GM18909 (cell line): ENCODE data around the gene MAPK7.
A peak's percentile ranks its signal among the peaks of the same experiment; 100 is the strongest.

ENCODE experiments used
- ATAC-seq: cut with Tn5 transposase; IDR thresholded peaks from one replicate; pipeline ENCODE4 v1.9.1; 2021; ENCODE audit warnings: mild to moderate bottlenecking; ENCODE audit not compliant: unreplicated experiment, poor library complexity

MAPK7 gene

DNA sequence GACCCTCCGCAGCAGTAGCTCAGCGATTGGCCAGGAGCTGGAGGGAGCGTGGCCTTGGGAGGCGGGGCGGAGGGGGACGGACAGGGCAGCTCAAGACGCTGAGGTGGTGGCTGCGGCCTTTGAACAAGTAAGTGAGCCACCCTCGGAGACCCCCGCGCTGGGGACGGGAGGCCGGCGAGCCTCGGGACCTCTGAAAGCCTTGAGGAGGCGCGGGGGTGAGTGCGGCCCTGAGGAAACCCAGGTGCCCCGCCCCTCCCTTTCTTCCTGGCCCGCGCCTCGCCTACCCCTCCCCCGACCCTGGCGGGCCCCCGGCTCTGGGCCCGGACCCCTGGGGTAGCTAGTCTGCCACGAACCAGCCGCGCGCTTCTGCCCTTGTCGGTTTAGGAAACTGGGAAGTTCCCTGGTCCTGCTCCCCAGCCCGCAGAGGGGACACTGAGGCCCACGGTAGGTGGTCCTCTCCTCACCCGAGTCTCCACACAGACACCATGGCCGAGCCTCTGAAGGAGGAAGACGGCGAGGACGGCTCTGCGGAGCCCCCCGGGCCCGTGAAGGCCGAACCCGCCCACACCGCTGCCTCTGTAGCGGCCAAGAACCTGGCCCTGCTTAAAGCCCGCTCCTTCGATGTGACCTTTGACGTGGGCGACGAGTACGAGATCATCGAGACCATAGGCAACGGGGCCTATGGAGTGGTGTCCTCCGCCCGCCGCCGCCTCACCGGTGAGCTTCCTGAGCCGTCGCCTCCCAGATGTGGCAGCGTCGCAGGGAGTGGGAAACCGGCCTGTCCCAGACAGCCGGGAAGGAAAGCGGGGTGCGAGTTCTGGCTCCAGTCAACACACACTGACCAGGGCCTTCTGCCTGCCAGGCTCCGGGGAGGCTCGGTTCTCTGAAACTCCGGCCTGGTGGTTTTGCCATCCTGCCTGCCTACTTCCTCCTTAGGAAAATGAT, at the start of gene MAPK7:
MAPK7 (plus strand) TSS at position 83 of the 945 bp plus-strand sequence; CDS start at position 486, 403 bp downstream.
- ATAC-seq: peak; percentile 20

DNA sequence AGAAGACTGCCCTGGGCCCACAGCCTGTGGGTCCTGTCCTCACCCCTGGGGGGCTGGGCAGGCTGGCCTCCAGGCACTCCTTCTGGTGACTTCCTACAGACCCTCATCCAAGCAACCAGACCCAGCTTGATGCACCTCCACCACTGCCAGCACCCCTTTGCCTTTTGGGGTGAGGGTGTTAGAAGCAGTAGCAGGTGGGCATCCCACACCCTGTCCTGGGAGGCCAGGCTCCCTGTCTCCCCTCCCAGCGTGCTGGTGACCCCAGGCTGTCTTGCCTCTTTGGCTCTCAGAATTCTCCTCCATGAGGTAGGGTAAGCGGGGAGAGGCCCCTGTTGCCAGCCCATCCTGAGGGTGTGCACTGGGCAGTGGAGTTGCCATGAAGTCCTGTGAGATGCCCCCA, 49.2 kb upstream of the MAPK7 start:
- no peak for ATAC-seq

DNA sequence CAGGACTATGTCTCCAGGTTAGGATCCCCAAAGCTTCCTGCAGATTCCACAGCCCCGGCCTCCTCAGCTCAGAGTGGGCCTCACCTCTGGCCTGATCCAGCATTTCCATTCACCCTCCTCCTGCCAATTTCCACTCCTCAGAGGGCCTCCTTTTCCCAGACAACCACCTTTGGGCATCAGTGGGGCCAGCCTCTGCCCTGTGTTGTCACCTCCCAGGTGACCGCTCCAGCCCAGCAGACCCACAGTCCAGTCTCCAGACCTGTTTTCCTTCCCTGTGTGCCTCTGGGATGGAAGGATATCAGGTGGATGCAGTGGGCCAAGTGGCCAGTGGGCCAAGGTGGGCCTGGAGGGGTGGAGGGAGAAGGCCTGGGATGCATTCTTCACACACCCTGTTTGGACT, 48.5 kb upstream of the MAPK7 start:
- ATAC-seq: no peak

DNA sequence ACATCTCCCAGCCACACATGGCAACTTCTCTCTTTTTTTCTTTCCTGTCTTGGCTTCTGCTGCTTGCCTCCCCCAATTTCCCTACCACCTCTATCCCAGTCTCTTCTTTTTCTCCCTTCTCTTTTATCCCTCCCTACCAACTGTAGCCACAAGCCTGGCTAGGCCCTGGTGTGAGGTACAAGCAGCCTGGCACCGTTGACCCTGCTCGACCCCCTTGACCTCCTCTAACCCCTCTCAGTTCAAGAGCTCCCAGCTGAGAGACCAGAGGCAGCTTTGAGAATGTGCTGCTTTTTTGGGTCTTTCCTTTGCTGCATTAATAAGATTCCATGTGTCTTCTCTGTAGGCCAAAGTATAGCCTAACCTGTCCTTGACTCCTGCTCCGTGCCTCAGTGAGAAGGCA, 48.0 kb upstream of the MAPK7 start:
- ATAC-seq: no peak

DNA sequence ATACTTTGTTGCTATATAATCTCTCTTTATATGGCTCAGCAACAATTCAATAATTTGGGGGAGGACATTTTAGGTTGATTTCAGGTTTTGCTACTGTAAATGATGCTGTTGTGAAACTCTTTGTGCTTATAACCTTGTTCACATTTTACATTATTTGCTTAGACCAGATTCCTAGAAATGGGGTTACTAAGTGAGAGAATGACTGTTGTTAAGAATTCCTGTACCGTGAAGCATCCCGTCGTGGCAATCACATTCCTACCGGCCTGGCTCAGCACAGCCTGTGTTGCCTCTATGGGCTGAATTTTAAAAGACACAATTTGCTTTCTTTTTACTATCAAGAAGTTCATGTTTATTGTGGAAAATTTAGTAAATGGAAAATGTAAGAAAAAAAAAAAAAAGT, 47.2 kb upstream of the MAPK7 start:
- no peak for ATAC-seq

DNA sequence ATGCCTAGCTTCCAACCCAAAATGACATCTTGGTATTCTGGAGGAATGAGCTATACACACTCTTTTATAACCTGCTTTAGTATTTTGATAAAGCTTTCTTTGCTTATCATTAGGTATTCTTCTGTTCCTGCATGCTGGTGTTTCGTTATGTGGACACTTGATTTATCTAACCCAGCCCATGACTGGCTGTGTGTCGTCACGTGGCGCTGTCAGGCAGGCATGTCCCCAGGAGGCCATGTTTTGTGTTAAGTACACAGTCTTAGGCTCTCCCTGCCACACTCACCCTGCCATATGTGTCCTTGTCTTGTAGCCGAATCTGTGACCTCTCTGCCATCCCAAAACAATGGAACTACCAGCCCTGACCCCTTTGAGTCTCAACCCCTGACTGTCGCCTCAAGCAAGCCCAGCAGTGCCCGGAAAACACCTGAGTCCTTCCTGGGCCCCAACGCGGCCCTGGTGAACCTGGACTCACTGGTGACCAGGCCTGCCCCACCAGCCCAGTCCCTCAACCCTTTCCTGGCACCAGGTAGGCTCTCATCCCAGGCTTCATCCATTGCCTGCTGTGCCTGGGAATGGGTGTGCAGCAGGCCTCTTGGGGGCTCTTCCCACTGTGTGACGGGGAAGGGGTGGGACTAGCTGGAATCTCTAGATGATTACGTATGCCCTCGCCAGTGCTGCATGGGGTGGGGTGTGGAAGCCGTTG, 46.6 kb upstream of the MAPK7 start:
- ATAC-seq: no peak

DNA sequence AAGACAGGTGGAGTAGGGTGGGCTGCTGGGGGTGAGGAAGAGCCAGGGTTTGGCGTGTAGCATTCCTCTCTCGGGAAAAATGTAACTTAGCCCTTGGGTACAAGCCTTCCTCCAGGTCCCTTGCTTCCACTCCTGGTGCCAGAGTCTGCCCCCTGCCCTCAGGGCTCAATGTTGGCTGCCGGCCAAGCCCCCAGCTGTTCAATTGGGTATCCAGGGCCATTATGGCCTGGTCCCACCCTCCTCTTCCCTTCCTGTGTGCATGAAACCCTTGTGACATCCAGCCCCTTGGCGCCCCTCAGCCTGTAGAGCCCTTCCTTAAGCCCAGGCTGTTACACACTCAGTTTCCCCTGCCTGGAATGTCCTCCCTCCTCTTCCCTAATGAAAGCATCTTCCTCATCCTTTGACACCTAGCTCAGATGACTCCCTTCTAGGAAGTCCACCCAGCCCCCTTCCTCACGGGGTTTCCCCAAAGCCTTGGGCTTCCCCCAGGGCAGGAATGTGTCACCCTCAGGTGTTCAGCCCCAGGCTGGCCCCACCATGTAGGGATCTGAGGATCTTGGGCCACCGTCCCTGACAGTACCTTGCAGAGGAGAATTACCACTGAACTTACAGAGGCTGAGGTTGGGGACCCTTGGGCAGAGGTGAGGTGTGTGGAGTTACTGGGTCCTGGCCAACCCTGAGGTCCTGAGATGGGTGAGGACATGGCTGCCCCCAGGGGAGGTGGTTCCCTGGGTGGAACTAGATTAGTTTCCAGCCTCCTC, 45.7 kb upstream of the MAPK7 start:
- no peak for ATAC-seq

DNA sequence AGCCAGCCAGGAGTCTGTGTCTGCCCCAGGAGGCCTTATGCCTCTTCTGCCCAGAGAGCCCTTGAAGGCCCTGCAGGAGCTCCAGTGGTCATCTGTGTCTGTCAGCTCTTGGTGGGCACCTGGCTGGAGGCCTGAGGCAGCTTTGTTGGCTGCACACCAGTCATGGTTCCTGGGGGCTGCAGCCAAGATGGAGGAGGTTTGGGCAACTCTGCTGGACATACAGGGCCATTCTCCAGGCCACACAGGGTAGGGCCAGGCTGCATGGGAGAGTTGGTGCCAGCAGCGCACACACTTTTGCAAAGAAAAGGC, 45.2 kb upstream of the MAPK7 start:
- ATAC-seq: no peak

DNA sequence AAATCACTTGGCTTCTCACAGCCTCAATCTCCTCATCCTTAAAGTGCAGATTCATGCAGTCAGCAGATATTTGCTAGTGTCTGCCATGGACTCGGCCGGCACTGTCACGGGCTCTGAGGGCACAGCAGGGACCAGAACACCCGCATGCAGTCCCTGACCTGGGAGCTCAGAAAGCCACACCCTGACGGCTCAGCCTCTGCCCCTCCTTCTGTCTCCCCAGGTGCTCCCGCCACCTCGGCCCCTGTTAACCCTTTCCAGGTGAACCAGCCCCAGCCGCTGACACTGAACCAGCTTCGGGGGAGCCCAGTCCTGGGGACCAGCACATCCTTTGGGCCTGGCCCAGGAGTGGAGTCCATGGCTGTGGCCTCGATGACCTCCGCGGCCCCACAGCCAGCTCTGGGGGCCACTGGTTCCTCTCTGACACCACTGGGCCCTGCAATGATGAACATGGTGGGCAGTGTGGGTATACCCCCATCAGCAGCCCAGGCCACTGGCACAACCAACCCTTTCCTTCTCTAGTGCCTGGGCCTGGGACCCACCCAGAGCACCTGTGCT, 44.5 kb upstream of the MAPK7 start:
- ATAC-seq: no peak

DNA sequence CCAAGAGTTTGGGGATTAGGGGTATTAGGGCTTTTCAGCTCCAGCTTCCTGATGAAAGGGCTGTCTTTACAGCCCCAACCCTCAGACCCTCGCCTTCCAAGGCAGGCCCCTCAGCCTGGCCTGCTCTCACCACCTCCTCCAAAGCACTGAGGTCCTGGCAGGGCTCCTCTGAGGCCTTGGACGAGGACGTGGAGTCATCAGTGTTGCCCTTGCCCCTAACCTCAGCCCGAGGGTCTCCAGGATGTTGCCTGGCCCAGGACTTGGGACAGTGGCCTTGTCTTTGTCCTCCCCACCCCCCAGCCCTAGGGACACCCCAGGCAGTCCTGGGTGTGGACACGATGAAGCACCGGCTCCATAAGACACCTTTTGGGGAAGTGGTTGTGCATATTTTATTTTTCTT, 44.0 kb upstream of the MAPK7 start:
- no peak for ATAC-seq

DNA sequence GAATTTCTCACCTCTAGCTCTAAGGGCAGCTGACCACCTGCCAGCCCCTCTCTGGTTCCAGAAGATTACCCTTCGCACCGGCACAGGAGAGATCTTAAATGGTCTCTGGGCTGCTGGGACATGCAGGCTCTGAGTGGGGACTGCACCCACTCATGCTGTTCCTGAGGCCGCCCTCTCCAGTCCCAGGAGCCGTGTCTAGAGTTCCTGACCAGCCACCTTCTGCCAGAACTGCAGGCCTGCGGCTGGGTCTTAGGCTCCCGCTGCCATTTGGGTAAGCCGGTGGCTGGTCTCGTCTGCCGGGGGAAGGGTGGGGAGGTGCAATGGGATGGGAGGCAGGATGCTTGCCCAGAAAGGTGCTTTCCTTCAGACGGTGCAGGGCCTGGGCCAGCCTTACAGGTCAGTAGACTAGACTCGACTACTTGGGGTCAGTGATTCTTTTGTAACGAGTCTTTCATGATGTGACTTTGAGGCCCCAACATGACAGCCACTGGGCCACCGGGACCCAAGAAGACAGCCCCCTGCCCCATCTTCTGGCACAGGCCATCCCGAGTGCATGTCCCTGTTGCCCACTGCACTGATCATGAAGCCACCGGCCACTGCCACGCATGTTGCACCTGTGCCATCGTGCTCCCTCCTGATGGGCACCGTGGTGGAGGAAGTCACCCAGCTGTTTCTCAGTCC, 42.2 kb upstream of the MAPK7 start:
- ATAC-seq: no peak

DNA sequence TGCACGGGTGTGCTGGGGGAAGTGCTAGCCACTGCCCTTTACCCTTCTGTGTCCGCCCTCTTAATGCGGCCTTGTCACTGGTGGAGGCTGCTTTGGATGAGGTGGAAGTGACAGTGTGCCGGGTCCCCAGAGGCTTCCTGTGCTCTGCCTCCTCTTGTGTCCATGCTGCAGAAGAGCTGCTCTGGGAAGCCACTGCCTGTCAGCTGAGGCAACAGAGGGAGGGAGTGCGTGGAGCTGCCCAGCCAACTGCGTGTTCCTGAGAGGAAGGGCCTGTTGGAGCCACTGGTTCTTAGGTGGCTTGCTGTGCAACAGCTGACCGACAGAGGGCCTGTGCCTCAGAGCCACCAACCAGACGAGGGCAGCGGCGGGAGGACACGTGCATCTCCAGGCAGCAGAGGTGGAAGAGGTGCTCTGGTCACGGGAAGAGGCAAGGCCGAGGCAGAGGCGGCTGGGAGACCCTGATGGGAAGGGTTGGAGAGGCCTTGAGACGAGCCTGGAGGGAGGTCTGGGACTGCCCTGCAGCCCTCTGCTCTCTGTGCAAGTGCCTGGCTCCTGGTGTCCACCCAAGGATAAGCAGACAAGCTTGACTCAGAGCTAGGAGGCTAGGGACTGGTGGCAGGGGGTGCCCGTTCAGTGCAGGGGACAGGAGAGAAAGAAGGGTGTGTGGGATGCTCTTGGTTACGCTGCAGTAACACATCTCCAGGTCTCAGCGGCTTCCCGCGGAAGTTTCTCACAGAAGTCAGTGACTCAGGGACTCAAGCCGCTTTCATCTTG, 41.2 kb upstream of the MAPK7 start:
- no peak for ATAC-seq

DNA sequence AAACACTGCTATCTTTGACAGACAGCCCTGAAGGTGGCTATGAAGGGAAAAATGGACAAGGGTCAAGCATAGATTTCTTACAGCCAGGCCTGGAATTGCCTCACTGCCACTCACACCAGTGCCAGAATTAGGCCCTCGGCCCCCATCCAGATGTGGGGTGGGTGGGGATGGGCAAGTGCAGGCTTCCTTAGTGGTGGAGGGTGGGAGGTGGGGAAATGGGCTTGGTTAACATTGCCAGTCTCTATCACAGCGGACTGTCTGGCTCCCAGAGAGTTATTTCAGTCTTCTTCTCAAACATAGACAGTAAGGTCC, 40.6 kb upstream of the MAPK7 start:
- no peak for ATAC-seq

DNA sequence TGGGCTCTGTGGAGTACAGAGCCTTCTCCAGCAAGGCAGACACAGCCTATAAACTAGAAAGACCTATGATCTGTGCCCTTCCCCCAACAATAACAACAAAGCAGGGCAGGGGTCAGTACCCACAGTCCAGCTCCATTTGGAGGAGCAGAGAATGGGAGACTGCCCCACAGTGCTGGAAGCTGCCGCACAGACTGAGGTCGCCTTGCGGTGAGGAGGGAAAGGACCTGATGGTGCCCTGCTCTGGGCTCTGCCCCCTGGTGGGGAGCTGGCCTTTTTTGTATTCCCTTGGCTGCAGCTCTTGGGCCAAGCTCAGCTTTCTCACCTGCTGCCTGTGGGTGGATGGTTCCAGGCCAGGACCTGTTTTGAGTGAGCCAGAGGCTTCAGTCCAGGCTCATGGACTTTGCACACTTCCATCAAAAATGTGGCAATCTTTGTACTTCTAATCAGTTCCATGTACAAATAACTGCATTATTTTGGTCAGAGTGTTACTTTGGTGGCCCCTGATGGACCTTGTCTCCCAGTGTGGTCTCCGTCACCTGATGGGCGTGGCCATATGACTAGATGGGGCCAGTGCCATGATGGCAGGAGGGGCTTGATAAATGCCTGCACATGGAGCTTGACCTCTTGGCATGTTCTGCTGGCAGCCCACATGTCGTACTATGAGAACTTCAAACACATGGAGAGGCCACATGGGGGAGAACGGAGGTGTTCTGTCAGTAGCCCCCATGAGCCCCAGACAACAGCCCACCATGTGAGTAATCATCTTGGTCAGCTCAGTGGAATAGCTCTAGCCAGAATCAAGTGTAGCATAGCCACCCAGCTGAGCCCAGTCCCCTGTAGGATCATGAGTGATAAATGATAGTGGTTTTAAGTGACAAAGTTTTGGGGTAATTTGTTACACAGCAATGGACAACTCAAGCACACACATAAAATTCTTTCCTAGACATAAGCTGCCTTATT, 40.0 kb upstream of the MAPK7 start:
- peak; percentile 65 for ATAC-seq

DNA sequence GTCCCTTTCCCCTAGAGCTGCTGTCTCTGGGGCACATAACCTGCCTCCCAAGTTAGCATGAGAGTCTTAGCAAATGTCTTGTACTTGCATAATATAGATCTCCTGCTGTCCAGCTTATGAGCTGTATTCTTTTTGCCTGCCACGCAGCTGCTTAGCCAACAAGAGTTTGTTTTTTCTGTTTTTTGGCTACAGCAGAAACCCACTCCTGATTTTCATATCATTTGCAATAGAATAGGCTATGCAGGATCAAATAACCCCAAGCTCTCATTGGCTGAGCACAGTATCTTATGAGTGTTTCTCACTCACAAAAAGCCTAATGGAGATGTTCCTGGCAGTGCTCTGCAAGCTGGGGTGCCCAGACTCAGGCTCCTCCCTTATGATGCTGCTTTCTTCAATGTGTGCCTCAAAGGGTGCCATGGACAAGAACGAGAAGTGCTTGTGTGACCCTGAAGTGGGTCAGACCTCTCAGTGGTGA, 38.9 kb upstream of the MAPK7 start:
- no peak for ATAC-seq

DNA sequence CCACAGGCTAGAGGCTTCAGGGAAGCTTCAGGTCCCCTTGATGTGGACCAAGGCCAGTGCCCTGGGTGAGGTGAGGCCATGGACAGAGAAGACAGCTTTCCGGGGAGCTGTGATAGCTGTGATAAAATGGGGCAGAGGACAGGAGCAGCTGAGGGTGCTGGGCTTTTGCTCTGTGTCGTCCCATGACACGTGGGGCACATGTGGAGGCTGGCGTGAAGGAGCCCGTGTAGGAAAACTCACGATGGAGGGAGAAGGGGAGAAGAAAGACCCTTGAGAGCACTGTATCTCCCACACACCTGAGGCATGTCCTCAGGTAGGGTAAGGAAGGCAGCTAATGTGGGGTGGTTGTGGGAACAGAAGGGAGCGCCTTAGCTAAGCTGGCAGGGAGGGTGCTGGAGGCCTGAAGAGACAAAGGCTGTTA, 37.1 kb upstream of the MAPK7 start:
- no peak for ATAC-seq

DNA sequence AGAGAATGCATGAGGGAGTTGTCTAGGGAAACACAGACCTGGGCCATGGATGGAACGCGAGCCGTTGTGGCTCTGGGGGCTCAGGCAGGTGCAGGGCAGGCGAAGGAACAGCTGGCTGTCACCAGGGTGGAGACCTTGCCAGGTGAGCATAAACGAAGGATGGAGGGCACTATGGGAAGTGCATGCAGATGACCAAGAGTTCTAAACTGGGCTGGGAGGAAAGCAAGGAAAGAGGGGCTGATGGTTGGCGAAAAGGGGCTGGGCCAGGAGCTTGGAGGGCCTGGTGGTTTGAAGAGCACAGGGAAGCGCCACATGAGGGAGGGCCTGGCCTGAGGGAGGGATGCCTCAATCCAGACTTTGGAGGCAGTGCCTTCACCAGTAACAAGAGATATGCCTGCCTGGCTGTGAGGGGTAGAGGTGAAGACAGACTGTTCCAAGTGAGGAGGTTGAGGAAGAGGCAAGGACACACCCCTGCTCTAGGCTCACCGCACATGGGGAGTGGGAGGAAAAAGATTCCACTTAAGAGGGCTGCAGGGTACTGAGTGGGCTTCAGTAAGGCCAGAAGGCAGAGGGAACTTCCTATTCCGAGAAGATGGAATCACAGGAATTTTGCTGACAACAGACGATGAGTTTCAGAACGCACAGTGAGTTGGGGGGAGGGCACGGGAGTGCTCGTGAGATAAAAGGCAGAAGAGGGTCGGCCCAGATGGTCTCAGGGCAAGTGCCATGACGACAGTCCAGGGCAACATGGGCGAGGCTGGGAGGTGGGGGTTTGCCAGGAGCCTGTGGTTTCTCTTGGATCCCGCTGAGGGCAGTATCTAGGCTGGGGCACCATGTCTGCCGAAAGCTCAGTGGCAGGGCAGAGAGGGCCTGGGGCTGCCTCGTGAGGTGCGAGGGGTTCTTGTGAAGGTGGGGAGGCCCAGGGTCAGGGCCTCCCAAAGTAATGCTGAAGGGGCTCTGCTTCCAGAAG, 36.4 kb upstream of the MAPK7 start:
- no peak for ATAC-seq
